Kidney capillary endothelial cell (primary cell): ENCODE data around the gene CDK8.
"Not testable (repeated sequence)": the region's sequence is repeated elsewhere in the genome, so short reads cannot be mapped to it uniquely, and the experiment has no call there.

Source experiments
- DNase-seq: peaks from one replicate; pipeline ENCODE4 v3.0.0-alpha.2; 2018; ENCODE audit warnings: low spot score

The CDK8 gene

DNA sequence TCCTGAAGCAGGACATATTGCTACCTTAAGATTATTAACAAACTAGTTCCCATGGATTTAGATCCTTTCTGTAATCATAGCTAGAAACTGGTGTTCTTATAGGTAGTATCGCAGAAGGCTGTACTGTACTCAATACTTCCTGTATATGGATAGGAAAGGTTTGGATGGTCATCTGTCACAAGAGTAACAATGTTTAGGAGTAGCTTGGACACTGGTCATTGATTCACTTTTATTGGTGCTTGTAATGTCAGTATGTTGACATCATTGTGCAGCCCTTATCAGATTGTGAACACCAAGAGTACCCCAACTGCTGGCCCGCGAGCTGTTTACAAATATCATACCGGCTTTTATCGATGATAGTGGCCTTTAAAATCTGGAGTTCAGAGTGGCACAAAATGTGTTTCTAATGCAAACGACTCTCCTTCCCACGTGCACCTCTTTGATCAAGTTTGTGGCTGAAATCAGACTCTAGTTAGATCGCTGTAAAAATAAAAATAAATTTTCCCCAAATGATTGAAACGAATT, 605 bp upstream of the CDK8 start:
- DNase-seq, result no peak

DNA sequence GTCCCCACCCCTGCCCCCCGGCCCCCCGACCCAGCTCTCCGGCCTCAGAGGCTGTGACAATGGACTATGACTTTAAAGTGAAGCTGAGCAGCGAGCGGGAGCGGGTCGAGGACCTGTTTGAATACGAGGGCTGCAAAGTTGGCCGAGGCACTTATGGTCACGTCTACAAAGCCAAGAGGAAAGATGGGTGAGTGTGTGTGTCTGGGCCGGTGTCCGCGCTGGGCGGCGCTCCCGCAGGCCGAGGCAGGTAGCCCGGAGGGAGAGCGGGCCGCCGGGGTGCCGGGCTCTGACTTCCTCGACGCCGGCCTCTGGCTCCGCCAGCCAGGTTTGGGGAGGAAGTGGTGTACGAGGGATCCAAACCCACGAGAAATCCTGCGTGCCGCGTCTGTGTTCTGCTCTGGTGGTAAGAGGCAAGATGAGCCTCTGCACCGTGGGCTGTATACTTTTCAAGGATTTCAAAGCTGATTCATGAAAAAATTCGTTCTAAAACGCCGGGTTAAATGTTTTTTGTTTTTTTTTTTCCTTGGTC, 718 bp downstream of the CDK8 start:
- peak; percentile 7 for DNase-seq

DNA sequence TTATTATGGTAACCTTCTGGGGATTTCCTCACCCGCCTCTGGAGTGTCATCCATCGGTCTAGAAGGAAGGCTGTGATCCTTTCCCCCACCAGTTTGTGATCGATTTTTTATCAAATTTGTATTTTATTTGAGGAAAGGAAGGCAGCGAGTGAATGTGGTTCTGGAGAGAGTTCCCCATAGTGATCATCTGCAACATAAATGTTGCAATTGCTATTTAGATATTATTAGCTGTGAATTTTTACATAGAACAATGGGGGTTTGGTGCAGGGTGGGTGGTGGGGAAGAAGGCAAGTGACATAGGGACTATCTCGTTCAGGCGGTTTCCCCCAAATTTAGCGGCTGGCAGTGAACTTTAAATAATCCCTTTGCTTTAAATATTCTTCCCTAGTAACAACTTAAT, 1.2 kb downstream of the CDK8 start:
- peak; percentile 7 for DNase-seq

DNA sequence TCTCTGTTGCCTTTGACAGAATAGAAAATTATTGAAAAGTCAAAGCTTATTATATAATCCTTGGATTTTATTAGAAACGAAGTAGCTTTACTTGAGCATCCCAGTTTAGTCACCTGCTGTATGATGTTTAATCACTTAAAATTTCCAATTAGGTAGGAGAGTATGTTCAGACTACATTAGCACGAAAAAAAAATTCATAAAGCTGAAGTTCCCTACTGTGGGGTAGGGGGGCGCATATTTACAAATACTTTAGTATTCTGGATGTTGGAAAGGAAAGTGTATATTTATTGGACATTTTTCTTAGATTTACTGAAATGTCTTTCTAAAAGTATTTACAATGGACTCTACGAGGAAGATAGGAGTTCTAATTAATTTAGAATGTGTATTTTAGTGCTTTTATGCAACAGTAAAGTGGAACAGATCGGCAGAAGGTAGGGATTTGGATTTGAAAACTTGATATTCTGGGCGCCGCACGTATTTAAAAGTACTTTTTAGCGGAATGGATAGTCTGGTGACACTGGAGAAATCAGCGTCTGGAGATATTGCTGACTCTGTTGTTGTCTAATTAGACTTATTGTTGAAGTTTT, 1.9 kb downstream of the CDK8 start:
- peak; percentile 25 for DNase-seq

DNA sequence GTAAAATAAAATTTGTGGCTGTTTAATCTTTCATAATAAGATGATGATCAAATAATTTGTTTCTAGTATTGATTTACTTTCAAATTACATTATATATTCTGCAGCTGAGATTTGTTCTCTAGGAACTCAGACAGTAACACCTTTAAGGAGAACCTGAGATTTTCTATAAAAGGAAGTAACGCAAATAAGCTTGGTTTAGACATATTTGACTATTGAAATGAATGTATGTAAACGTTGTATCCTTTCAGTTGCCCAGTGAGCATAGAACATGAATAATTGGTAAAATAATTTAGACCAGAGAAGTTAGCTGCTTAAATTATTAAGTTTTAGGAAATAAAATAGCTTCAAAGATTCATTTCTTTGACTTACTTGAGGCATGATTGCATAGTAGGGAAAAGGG, 3.1 kb downstream of the CDK8 start:
- DNase-seq, result no peak

DNA sequence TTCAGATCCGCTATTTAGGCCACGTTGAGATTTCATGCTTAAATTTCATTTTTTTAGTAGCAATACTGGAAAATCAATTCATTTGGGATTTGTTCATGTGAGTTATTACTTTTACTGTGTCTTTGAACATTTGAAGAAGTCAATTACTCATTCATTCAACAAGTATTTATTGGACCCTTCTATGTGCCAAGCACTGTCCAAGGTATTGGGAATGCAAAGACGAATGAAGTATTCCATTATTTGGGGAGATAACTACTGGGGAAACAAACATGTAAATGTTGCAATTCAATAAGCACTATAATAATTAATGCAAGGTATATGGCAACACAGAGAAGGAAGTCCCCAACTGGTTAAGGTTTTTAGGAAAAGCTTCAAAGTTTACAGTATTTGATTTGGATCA, 5.7 kb downstream of the CDK8 start:
- no peak for DNase-seq

DNA sequence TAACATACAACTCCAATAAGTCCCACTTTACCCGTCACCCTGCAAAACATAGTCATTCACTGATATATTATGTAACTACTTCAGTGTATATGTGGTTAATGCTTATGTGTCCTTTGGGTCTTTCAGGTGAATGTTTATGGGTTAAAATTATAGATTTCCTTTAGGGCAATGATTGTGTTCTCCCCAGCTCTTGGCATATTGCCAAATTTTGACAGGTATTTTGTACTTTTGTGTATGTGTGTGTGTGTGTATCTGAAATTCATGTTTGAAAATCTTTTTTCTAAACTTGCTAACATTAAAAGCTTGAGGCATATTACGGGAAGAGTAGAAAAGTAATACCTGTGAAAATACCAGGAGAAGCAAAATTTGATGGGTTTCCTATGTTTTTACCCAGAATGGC, 8.2 kb downstream of the CDK8 start:
- DNase-seq, result no peak

DNA sequence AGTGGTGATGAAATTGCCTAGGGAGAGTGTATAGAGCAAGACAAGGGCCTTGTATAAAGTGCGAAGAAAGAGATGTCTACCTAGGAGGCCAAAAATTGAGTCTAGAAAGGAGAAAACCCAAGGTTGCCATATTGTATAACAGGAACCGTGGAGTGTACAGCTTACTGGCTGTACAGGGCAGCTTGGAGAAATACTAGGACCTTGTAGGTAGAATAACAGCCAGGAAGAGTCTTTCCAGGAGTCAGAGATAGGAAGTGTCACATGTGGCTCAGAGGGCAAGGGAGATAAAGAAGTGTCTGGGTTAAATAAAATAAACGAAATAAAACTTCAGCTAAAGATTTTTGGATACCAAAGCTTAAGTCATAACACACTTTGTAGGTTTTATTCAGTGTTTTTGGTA, 12.4 kb downstream of the CDK8 start:
- no peak for DNase-seq

DNA sequence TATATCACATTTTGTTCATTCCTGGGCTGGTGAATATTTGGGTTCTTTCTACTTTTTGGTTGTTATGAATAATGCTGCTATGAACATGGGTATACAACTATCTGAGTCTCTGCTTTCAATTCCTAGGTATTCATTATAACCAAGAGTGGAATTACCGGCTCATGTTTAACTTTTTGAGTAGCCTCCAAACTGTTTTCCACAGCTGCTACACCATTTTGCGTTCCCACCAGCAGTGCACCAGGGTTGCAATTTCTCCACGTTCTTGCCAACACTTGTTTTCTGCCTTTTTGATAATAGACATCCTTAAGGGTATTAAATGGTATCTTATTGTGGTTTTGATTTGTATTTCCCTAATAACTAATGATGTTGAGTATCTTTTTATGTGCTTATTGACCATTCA, 16.8 kb downstream of the CDK8 start:
- no peak for DNase-seq

DNA sequence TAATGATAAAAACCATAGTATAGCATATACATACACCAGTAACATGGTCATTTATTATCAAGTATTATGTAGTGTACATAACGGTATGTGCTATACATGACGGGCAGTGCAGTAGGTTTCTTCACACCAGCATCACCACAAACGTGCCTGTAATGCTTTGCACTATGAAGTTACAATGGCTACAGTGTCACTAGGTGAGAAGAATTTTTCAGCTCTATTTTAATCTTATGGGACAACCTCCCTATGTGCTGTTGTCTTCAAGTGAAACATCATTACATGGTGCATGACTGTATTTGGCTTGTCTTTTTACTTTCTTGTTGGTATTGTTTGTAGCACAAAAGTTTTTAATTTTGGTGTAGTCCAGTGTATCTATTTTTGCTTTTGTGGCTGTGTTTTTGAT, 18.7 kb downstream of the CDK8 start:
- DNase-seq, result no peak

DNA sequence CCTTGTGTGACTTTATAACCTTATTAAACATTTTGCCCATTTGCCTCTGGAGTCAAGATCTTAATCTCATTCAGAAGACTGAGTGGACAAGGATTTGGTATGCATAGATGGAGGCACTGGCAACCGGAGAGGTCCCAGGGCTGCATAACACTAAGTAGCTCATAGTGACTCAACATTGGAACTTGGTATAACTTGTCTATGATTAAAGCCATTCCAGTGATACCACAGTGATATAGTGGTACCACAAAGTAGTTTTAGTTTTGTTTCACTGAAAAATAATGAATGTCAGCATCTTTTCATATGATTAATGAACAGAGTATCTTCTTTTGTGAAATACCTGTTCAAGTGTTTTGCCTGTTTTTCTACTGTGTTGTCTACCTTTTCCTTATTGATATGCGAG, 26.4 kb downstream of the CDK8 start:
- DNase-seq, result no peak

DNA sequence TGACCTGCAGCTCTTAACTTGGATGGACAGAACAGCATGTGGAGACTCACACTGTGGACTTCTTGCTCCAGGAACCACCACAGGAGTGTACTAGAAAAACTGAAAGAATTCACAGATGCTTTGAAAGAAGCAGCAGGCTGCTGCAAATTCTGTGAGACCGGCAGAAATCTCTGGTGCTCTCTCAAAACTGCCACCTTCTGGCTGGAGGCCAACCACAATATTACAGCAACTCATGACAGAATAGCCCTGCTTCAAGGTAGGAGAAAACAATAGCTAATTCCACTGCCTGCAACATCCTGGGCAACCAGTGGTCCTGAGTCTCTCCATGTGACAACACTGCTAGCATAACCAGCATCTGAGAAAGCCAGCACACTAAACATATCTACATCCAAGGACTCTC, 26.9 kb downstream of the CDK8 start:
- no peak for DNase-seq

DNA sequence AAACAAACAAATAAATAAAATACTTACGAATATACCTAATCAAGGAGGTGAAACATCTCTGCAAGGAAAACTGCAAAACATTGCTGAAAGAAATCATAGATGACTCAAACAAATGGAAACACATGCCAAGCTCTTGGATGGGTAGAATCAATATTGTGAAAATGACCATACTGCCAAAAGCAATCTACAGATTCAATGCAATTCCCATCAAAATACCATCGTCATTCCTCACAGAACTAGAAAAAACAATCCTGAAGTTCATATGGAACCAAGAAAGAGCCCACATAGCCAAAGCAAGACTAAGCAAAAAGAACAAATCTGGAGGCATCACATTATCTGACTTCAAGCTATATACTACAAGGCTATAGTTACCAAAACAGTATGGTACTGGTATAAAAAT, 32.0 kb downstream of the CDK8 start:
- DNase-seq, result not testable (repeated sequence)

DNA sequence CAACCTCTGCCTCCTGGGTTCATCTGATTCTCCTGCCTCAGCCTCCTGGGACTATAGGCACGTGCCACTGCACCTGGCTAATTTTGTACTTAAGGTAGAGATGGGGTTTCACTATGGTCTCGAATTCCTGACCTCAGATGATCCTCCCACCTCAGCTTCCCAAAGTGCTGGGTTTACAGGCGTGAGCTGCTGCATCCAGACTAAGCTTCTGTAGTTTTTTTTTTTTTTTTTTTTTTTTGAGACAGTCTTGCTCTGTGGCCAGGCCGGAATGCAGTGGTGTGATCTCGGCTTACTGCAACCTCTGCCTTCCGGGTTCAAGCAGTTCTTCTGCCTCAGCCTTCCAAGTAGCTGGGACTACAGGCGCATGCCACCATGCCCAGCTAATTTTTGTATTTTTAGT, 34.9 kb downstream of the CDK8 start:
- DNase-seq, result not testable (repeated sequence)

DNA sequence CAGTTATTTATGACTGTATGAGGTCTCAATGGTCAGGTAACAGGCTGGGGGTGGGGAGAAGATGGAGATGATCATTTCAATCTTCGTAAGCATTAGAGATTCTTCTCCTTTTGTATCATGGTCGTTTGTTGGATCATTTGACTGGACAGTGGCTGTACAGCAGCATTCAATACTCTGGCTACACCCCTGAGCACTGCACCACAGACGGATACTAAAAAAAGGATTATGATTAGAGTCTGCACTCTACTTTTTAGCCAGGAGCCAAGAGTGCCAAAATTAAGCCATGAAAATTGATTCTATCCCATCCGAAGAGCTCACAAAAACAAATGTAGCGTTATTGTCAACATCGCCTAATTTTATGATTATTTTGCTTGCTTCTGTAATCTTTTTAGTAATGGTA, 41.9 kb downstream of the CDK8 start:
- no peak for DNase-seq

DNA sequence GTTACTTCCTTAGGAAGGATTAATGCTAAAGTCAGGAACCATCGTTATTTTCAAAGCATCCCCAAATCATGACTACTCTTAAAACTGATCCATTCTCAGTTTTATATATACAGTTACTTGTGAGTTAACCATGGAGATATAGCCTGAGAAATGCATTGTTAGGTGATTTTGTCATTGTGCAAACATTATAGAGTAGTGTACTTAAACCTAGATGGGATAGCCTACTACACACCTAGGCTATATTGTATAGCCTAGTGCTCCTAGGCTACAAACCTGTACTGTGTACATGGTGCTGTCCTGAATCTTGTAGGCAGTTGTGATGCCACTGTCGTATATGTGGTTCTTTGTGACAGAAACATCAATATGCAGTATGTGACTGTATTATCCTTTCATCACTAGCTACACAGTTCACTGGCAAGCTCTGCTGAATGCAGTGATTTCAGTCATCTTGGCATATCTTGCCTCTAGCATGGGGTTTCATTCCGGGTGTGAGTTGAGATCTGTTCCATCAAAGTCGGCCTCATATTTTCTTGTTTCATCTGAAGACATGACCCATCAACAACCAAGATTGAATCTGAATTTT, 45.3 kb downstream of the CDK8 start:
- no peak for DNase-seq

DNA sequence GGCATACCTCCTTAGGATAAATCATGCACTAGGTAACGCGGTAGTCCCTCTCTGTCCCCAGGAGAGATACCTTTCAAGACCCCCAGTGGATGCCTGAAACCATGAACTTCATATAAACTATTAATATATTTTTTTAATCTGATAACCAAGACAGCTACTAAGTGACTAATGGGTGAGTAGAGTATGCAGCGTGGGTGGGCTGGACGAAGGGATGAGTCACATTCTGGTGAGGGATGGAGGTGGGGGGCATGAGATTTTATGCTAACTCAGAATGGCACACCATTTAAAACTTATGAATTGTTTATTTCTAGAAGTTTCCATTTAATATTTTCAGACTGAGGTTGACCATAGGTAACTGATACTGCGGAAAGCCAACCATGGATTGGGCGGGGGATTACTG, 46.2 kb downstream of the CDK8 start:
- DNase-seq, result peak; percentile 6

DNA sequence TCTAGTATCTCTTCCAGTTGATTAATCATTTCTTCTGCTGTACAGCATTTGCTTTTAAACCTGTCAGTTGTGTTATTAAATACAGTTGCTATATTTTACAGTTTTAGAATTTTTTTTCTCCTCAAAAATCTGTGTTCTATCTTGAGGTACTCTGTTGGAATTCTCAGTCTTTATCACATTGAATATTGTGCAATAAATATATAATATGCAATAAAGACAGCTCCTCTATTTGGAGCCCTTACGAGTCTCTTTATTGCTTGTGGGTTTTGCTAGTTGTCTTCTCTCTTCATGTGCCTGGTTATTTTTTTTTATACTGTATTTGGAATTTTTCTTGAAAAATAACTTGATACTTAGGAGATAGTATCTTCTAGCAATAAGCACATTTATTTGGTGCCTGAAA, 51.7 kb downstream of the CDK8 start:
- no peak for DNase-seq

DNA sequence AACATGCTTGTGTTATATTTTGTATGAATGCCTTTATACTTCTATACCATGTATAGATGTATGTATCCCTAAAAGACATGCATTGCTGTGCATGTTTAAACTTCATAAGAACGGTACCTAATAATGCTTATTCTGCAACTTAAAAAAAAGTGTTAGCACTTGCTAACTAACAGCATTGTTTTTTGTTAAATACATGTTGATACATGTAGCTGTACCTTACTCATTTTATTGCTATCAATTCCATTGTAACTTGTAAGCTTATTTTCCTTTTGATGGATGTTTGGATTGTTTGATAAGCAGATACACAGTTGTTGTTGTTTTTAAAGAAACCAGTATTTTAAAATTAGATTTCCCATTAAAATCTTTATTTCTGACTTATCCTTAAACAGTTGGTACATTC, 53.8 kb downstream of the CDK8 start:
- no peak for DNase-seq

DNA sequence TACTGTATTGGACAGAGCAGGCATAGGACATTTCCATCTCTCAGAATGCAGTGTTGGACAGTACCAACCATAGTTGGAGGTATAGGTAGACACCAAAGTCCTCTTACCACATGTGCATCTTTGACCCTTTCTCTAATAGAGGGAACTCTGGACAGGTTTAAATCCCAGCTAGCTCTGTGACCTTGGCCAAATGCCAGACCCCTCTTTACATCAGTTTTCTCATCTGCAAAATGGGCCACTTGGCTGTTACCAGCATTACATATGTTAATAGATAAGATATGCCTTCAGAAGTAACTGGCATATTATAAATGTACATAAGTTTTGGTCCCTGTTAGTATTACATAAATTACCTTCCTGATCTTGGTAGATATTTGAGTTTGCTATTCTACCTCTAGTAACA, 54.3 kb downstream of the CDK8 start:
- DNase-seq, result no peak

DNA sequence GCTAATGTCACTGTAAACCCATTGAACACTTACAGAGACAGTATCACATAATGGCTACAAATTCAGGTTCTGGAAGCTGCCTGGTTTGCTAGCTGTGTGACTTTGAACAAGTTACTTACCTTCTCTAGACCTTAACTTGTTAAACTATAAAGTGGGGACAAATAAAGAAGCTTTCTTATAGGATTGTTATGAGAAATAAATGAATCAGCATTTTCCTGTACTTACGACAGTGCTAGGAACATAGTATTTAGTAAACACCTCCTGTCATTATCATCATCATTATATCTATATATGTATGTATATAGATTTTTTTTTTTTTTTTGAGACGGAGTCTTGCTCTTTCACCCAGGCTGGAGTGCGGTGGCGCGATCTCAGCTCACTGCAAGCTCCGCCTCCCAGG, 54.9 kb downstream of the CDK8 start:
- DNase-seq, result no peak

DNA sequence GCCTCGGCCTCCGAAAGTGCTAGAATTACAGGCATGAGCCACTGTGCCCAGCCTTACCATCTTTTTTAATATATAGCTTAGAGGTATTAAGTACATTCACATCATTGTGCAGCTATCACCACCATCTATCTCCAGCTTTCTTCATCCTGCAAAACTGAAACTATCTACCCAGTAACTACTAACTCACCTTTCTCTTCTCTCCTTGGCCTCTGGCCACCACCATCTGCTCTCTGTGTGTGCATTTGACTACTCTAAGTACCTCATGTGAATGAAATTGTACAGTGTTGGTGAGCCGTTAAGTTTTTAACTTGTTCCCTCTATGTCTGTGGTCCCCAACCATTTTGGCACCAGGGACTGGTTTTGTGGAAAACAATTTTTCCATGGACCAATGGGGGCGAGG, 56.1 kb downstream of the CDK8 start:
- no peak for DNase-seq

DNA sequence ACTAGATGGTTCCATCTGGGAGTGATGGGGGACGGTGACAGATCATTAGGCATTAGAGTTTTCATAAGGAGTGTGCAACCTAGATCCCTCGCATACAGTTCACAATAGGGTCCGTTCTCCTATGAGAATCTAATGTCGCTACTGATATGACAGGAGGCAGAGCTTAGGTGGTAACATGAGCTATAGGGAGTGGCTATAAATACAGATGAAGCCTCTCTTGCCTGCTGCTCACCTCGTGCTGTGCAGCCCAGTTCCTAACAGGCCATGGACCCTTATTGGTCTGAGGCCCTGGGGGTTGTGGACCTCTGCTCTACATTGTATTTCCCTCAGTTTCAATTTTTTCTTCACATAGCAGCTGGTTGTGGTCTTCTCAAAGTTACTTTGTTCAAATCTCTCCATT, 56.5 kb downstream of the CDK8 start:
- DNase-seq, result no peak

DNA sequence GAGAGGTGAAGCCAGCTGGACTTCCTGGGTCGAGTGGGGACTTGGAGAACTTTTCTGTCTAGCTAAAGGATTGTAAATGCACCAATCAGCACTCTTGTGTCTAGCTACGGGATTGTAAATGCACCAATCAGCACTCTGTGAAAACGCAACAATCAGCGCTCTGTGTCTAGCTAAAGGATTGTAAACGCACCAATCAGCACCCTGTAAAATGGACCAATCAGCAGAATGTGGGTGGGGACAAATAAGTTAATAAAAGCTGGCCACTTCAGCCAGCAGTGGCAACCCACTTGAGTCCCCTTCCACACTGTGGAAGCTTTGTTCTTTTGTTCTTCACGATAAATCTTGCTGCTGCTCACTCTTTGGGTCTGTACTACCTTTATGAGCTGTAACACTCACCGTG, 58.1 kb downstream of the CDK8 start:
- DNase-seq, result not testable (repeated sequence)
